Stimulated activated CD8-positive, alpha-beta memory T cell treated with anti-CD3 and anti-CD28 coated beads, Interleukin-2, amount 100 ng/mL, for 1 hour (primary cell): ENCODE data around the gene RNF6.

Source experiments
- DNase-seq, 2 donors: peaks; one replicate each; pipeline ENCODE4 v3.0.0-alpha.2; 2020; ENCODE audit warnings: low read depth in 2 of 2

Gene RNF6

GRCh38 chr13:26225896-26226617 is 3.9 kb upstream of the RNF6 start:
- DNase-seq, result no peak

- no peak for DNase-seq
Observed at GRCh38 chr13:26222520-26223046, 469 bp upstream of the RNF6 start.

- peak in 1 of 2 donors; percentile 2 for DNase-seq
Observed at GRCh38 chr13:26221399-26221720, 754 bp downstream of the RNF6 start.

GRCh38 chr13:26220575-26220974 is 1.5 kb downstream of the RNF6 start:
- no peak for DNase-seq

GRCh38 chr13:26219726-26220125 is 2.4 kb downstream of the RNF6 start:
- no peak for DNase-seq

- DNase-seq, result no peak
Observed at GRCh38 chr13:26216042-26216441, 6.1 kb downstream of the RNF6 start.

- DNase-seq, result no peak
Observed at GRCh38 chr13:26213982-26214381, 8.1 kb downstream of the RNF6 start.

GRCh38 chr13:26213345-26213744 is 8.8 kb downstream of the RNF6 start:
- no peak for DNase-seq

GRCh38 chr13:26208287-26208686 is 13.8 kb downstream of the RNF6 start:
- DNase-seq, result no peak

- DNase-seq, result no peak
Observed at GRCh38 chr13:26202365-26202972, 19.6 kb downstream of the RNF6 start.

GRCh38 chr13:26200811-26201210 is 21.3 kb downstream of the RNF6 start:
- no peak for DNase-seq

- DNase-seq, result no peak
Observed at GRCh38 chr13:26198116-26198515, 24.0 kb downstream of the RNF6 start.

GRCh38 chr13:26197298-26197697 is 24.8 kb downstream of the RNF6 start:
- DNase-seq, result no peak

- no peak for DNase-seq
Observed at GRCh38 chr13:26186995-26187394, 35.1 kb downstream of the RNF6 start.

- DNase-seq, result peak; percentile 77 to 79
Observed at GRCh38 chr13:26186118-26186870, 35.8 kb downstream of the RNF6 start.

- DNase-seq, result no peak
Observed at GRCh38 chr13:26185720-26186117, 36.4 kb downstream of the RNF6 start.

- peak; percentile 26 to 46 for DNase-seq
Observed at GRCh38 chr13:26184791-26185250, 37.3 kb downstream of the RNF6 start.

GRCh38 chr13:26183416-26183815 is 38.7 kb downstream of the RNF6 start:
- DNase-seq, result no peak

GRCh38 chr13:26179344-26179743 is 42.8 kb downstream of the RNF6 start:
- DNase-seq, result no peak

GRCh38 chr13:26168835-26169234 is 53.3 kb downstream of the RNF6 start:
- DNase-seq, result no peak

- DNase-seq, result no peak
Observed at GRCh38 chr13:26168237-26168814, 53.8 kb downstream of the RNF6 start.

- no peak for DNase-seq
Observed at GRCh38 chr13:26163812-26164211, 58.3 kb downstream of the RNF6 start.
